Osteoblast (primary cell): ENCODE data around the gene CHSY3. TPM values are rescaled to one million over a fixed set of nuclear protein-coding genes. Genes with fewer than 3 reads are reported as not detected.

Experiments used
- DNase-seq: peaks from one replicate; pipeline ENCODE4 v3.0.0; 2011; ENCODE audit warnings: low spot score, mixed read lengths; ENCODE audit not compliant: insufficient read length; ENCODE audit errors: missing footprints
- H2AFZ ChIP-seq: 2 replicates; pipeline ENCODE4 v1.6.0; 2011; ENCODE audit warnings: mild to moderate bottlenecking, low read length
- H3K27ac ChIP-seq: 2 replicates; pipeline ENCODE4 v1.5.1; 2011; ENCODE audit warnings: mild to moderate bottlenecking, low read depth, low read length, moderate library complexity
- H3K27me3 ChIP-seq: 2 replicates; pipeline ENCODE4 v1.6.0; 2012; ENCODE audit warnings: mild to moderate bottlenecking, control low read depth, inconsistent platforms, low read length, moderate library complexity; ENCODE audit not compliant: insufficient read depth
- H3K36me3 ChIP-seq: 2 replicates; pipeline ENCODE4 v1.5.1; 2011; ENCODE audit warnings: mild to moderate bottlenecking, low read length, control low read depth, moderate library complexity; ENCODE audit not compliant: insufficient read depth
- H3K4me1 ChIP-seq: 2 replicates; pipeline ENCODE4 v1.5.1; 2011; ENCODE audit warnings: mild to moderate bottlenecking, low read length, control low read depth, moderate library complexity; ENCODE audit not compliant: insufficient read depth
- H3K4me2 ChIP-seq: 2 replicates; pipeline ENCODE4 v1.6.0; 2011; ENCODE audit warnings: mild to moderate bottlenecking, low read length; ENCODE audit not compliant: insufficient read depth
- H3K4me3 ChIP-seq: fragments of 200-600 bp; sonication (generic); 3 replicates; pipeline ENCODE4 v1.5.1; 2012; ENCODE audit warnings: mild to moderate bottlenecking, low read length, inconsistent platforms; ENCODE audit not compliant: insufficient read depth
- H3K79me2 ChIP-seq: 2 replicates; pipeline ENCODE4 v1.6.0; 2012; ENCODE audit warnings: mild to moderate bottlenecking, low read length, control low read depth, inconsistent platforms; ENCODE audit not compliant: insufficient read depth
- H3K9me3 ChIP-seq: 2 replicates; pipeline ENCODE4 v1.5.1; 2011; ENCODE audit warnings: low read depth, low read length, control low read depth
- H4K20me1 ChIP-seq: 2 replicates; pipeline ENCODE4 v1.6.0; 2012; ENCODE audit warnings: mild to moderate bottlenecking, low read length, control low read depth; ENCODE audit not compliant: insufficient read depth
- total RNA-seq: library from RNA; depleted of rRNA; stranded (reverse); fragments of >200 nt; gene quantifications from 2 replicates; pipeline ENCODE4 v1.2.3, GENCODE V29; 2012
- TF ChIP-seq, protein P1 (sequence below): IDR thresholded peaks from 2 replicates; pipeline ENCODE4 v1.5.1; 2011; ENCODE audit warnings: mild to moderate bottlenecking, low read depth, low read length, moderate library complexity; ENCODE audit errors: extremely low read depth

Gene CHSY3
- total RNA-seq, 1 donor, result 12.3 TPM

DNA sequence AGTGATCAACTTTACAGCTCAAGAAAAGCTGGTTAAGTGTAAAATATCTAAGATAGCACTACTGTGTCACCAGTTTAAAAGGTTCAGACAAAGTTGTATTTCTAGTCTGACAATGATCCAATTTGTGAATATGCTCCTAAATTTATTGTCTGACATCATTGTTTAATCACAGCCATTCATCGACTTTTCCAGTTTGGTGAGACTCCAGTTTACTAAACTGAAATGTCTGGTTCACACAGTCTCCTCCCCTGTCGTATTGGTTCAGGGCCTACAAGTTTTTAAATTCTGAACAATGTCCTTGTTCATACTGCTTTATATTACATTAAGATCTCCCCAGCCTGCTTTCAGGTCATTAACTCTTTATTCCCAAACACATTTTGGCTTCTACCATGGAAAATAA, 161.4 kb downstream of the CHSY3 start:
- Histone ChIP-seq H3K79me2 (no peaks in the 10 kb centered on the region), H3K4me1 (peaks cover 12% of the 10 kb centered on the region), H3K36me3 (no peaks in the 10 kb centered on the region), H2AFZ (no peak overlapping the region), H4K20me1 (no peaks in the 10 kb centered on the region), H3K27ac (no peak overlapping the region), H3K4me3 (no peak overlapping the region), H3K27me3 (no peaks in the 10 kb centered on the region), H3K4me2 (no peak overlapping the region), H3K9me3 (no peaks in the 10 kb centered on the region)
- TF ChIP-seq, protein P1, sequence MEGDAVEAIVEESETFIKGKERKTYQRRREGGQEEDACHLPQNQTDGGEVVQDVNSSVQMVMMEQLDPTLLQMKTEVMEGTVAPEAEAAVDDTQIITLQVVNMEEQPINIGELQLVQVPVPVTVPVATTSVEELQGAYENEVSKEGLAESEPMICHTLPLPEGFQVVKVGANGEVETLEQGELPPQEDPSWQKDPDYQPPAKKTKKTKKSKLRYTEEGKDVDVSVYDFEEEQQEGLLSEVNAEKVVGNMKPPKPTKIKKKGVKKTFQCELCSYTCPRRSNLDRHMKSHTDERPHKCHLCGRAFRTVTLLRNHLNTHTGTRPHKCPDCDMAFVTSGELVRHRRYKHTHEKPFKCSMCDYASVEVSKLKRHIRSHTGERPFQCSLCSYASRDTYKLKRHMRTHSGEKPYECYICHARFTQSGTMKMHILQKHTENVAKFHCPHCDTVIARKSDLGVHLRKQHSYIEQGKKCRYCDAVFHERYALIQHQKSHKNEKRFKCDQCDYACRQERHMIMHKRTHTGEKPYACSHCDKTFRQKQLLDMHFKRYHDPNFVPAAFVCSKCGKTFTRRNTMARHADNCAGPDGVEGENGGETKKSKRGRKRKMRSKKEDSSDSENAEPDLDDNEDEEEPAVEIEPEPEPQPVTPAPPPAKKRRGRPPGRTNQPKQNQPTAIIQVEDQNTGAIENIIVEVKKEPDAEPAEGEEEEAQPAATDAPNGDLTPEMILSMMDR, result no peak
- no peak for DNase-seq

DNA sequence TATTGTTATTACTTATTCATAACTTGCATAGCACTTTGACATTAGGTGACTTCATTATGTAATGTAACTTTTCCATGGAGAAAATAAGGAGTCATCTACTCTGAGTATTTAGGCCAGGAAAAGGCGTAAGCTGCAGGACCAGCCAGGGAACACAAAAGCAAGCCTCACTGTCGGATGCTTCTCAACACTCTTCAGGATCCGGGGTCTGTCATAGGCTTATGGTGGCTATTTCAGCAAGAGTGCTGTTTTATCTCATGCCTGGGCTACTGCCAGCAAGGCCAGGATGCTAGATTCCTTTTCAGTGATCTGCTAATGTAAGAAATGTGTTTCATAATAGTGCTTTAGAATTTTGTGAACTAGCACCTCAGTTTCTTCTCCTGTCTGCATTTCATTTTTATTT, 162.4 kb downstream of the CHSY3 start:
- Histone ChIP-seq H3K4me3 (no peak overlapping the region), H3K27me3 (no peaks in the 10 kb centered on the region), H4K20me1 (no peaks in the 10 kb centered on the region), H3K27ac (no peak overlapping the region), H2AFZ (no peak overlapping the region), H3K36me3 (no peaks in the 10 kb centered on the region), H3K9me3 (no peaks in the 10 kb centered on the region), H3K4me2 (no peak overlapping the region), H3K79me2 (no peaks in the 10 kb centered on the region), H3K4me1 (peaks cover 12% of the 10 kb centered on the region)
- TF ChIP-seq, protein P1, result no peak
- no peak for DNase-seq

DNA sequence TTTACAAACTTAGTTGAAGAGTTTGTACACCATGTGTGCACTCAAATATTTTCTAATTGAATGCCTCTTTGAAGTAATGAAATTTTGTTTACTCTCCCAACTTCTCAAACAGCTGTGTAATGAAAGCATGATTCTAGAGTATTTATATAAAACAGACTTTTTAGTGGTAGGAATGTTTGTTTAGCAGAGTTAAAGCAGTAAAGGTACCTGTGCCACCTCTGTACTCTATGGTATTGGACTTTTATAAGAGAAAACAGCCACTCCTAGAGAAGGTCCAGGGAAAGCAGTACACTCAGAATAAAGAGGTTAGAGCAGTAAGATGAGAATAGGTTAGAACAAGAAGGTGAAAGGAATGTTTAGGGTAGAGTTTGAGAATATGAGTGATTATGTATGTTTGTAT, 163.1 kb downstream of the CHSY3 start:
- Histone ChIP-seq H3K9me3 (no peaks in the 10 kb centered on the region), H3K79me2 (no peaks in the 10 kb centered on the region), H3K4me1 (peaks cover 12% of the 10 kb centered on the region), H3K27me3 (no peaks in the 10 kb centered on the region), H4K20me1 (no peaks in the 10 kb centered on the region), H2AFZ (no peak overlapping the region), H3K36me3 (no peaks in the 10 kb centered on the region), H3K4me2 (no peak overlapping the region), H3K27ac (no peak overlapping the region), H3K4me3 (no peak overlapping the region)
- TF ChIP-seq, protein P1, result no peak
- no peak for DNase-seq

DNA sequence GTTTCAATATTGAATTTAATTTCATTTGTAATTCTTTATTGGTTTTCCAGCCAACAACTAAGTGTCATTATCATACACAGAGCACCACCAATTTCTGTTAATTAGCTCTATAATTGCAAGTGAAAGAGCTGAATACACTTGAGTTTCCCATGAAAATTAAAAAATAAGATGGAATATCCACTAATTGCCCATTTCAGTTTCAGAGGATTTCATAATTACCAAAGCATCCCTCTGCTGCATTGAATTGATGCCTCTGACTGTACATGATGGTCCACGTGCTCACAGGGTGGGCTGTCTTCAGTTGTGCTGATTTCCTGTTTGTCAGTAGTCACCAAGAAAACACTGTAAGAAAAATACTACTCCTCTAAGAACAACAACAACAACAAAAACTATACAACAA, 163.8 kb downstream of the CHSY3 start:
- H3K9me3 ChIP-seq, result no peaks in the 10 kb centered on the region
- H3K4me3 ChIP-seq, result no peak overlapping the region
- no peaks in the 10 kb centered on the region for H3K36me3 ChIP-seq
- H4K20me1 ChIP-seq, result no peaks in the 10 kb centered on the region
- no peaks in the 10 kb centered on the region for H3K27me3 ChIP-seq
- H3K79me2 ChIP-seq, result no peaks in the 10 kb centered on the region
- no peak overlapping the region for H3K4me2 ChIP-seq
- DNase-seq, result no peak
- TF ChIP-seq, protein P1, result no peak
- no peak overlapping the region for H3K27ac ChIP-seq
- H3K4me1 ChIP-seq, result peaks cover 12% of the 10 kb centered on the region
- H2AFZ ChIP-seq, result no peak overlapping the region
